GM21423 (cell line): ENCODE data around the gene ROM1.
"Not testable (repeated sequence)": the region's sequence is repeated elsewhere in the genome, so short reads cannot be mapped to it uniquely, and the experiment has no call there.

Experiments
- ATAC-seq: cut with Tn5 transposase; IDR thresholded peaks from one replicate; pipeline ENCODE4 v1.9.1; 2021; ENCODE audit warnings: mild to moderate bottlenecking, moderate library complexity; ENCODE audit not compliant: unreplicated experiment

The ROM1 gene

GRCh38 chr11:62585356-62585755, 27.7 kb upstream of the ROM1 start:
- ATAC-seq, result not testable (repeated sequence)

DNA sequence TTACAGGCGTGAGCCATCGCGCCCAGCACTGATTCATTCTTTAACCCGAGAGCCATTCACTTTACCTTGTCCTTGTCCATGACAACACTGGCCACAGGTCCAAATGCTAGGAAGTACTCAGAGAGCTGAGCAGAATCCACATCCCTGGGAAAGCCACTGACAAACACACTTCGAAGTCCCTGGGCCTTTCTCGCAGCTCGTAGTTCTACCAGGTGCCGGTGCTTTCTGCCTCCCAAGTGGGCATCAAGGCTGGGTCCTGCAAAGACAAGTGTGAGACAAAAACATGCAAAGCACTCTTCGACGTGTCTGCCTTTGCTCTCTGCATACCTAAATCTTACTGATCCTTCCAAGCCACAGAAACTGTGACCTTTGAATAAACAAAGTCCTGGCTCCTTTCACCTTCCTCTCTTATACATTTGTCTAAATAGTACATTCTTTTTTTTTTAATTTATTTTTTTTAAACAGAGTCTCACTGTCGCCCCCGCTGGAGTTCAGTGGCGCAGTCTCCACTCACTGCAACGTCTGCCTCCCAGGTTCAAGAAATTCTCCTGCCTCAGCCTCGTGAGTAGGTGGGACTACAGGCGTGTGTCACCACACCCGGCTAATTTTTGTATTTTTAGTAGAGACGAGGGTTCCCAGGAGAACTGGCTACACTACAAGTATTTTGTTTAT, 24.0 kb upstream of the ROM1 start:
- ATAC-seq, result no peak

- peak; percentile 88 for ATAC-seq
Measured at GRCh38 chr11:62591448-62592145, 21.5 kb upstream of the ROM1 start, which contains the start of gene TUT1. TSS of gene TUT1 (minus strand) at chr11:62591523. CDS start at chr11:62591485, 38 bp downstream.

GRCh38 chr11:62592146-62592815, 20.8 kb upstream of the ROM1 start:
- no peak for ATAC-seq

GRCh38 chr11:62592989-62593421, 20.1 kb upstream of the ROM1 start:
- ATAC-seq, result no peak

DNA sequence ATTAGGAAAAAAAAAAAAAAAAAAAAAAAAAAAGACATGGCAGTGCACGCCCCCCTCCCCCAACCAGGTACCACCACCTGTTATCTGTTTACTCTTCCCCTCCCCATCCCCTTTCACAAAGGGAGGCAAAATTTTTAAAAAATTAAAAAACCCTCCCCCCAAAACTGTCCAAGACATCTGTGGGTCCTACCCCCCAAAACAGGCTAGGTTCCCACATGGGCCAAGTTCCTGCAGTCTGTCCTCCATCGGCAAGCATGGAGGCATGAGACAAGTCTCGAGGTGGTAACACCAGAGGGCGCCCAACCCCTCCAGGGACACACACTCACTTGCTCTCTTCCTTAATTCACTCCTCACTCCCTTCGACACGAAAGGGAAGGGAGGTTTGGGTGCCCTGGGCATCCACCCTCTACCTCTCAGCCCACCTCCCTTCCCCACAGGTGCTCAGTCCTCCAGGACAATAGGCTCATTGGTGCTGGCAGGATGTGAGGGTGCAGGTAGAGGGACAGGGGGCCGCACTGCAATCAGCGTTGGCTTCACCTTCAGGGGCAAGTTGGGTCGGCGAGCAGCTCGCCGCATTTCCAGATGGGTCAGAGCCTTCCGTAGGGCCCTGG, 19.5 kb upstream of the ROM1 start:
- no peak for ATAC-seq

GRCh38 chr11:62595124-62595523, 17.9 kb upstream of the ROM1 start:
- no peak for ATAC-seq

- ATAC-seq, result peak; percentile 42
Measured at GRCh38 chr11:62599069-62599696, 13.9 kb upstream of the ROM1 start.

GRCh38 chr11:62599901-62600300, 13.2 kb upstream of the ROM1 start:
- no peak for ATAC-seq

GRCh38 chr11:62600367-62601121, 12.5 kb upstream of the ROM1 start:
- ATAC-seq, result no peak

GRCh38 chr11:62601122-62601371, 12.0 kb upstream of the ROM1 start:
- ATAC-seq, result no peak

DNA sequence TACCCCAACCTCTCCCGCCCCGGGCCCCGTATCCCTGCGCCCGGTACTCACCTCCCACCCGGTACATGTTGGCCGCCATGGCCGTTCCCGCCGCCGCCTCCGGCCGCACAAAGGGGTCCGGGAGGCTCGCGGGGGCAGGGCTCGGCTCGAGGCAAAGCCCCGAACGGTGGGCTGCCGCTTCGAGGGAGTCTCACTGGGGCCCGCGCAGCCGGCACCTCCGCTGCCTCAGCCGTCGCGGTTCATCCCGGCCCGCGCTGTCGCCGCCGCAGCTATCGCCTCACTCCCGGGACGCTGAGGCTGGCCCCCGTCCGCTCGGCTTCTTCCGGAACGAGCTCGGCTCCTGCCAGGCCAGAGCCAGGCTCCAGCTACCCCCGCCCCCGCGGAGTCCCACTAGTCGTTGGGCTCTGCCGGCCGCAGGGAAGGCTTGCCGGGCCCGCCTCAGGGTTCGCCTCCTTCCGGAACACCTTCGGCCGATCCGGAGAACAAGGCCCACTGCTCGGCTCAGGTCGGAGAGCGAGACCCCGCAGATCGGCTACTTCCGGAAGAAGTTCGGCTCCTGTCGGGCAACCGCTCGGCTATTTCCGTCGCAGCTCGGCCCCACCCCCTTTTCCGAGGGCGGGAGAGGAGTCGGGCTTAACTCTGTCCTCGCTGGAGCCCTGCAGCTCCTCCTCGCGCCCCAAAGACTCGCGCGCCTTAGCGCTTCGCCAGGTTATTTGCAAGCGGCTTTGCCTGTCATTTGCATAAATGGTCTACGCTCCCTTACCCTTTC, 11.5 kb upstream of the ROM1 start, which contains the start of gene MTA2:
Gene MTA2, minus strand, starts transcription at position 494 of the 769 bp plus-strand sequence. Its CDS starts 415 bp downstream, at position 79.
- peak; percentile 72 for ATAC-seq

- ATAC-seq, result no peak
Measured at GRCh38 chr11:62602141-62603071, 10.7 kb upstream of the ROM1 start.

GRCh38 chr11:62603072-62603408, 10.0 kb upstream of the ROM1 start:
- no peak for ATAC-seq

DNA sequence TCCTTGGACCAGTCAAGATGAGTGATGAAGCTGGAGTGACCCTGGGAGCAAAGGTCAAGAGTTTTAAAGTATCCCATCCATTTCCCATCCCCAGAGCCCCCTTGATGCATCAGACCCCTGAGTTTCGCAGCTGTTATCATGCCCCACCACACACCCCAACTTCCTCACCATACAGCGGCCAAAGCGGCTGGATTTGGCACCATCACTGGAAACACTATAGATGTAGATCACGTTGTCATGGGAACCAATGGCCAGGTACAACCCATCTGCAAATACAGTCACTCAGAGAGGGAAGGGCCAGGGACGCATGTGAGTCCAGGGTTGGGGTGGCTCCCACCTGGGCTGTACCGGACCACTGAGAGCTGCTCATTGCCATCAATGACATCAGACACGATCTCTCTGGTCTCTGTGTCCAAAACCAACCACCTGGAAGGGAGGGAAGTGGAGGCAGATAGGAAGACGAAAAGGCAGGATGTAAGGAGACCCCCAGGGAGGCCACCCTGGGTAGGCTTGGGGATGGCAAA, 9.2 kb upstream of the ROM1 start:
- ATAC-seq, result no peak

- no peak for ATAC-seq
Measured at GRCh38 chr11:62604460-62605120, 8.5 kb upstream of the ROM1 start.

- no peak for ATAC-seq
Measured at GRCh38 chr11:62605467-62605866, 7.6 kb upstream of the ROM1 start.

- no peak for ATAC-seq
Measured at GRCh38 chr11:62605902-62606301, 7.2 kb upstream of the ROM1 start.
